Loucy (cell line): ENCODE measurements around the gene DUSP2.

Experiments
- H2AFZ ChIP-seq: fragments of 200-600 bp; sonication (generic); 2 replicates; pipeline ENCODE4 v1.6.0; 2016; ENCODE audit warnings: antibody characterized with exemption, mild to moderate bottlenecking, low read length, moderate library complexity
- H3F3A ChIP-seq: fragments of 200-600 bp; 2 replicates; pipeline ENCODE4 v1.6.0; 2016; ENCODE audit warnings: antibody characterized with exemption, low read depth, mild to moderate bottlenecking
- H3K27me3 ChIP-seq: fragments of 200-600 bp; sonication (generic); 2 replicates; pipeline ENCODE4 v1.6.1; 2014; ENCODE audit warnings: low read length, mild to moderate bottlenecking; ENCODE audit not compliant: insufficient read depth, poor library complexity, severe bottlenecking
- H3K36me3 ChIP-seq: fragments of 200-600 bp; sonication (generic); 2 replicates; pipeline ENCODE4 v1.6.1; 2016; ENCODE audit warnings: low read length; ENCODE audit not compliant: insufficient read depth
- H3K4me1 ChIP-seq: fragments of 200-600 bp; sonication (generic); 2 replicates; pipeline ENCODE4 v1.5.1; 2014; ENCODE audit warnings: low read length, mild to moderate bottlenecking; ENCODE audit not compliant: insufficient read depth, poor library complexity, severe bottlenecking
- H3K4me2 ChIP-seq: fragments of 200-600 bp; sonication (generic); 2 replicates; pipeline ENCODE4 v1.6.0; 2014; ENCODE audit warnings: antibody characterized with exemption, low read length, low read depth, mild to moderate bottlenecking; ENCODE audit not compliant: poor library complexity, severe bottlenecking
- H3K4me3 ChIP-seq: fragments of 200-600 bp; sonication (generic); 2 replicates; pipeline ENCODE4 v1.5.1; 2014; ENCODE audit warnings: low read length, mild to moderate bottlenecking, mixed read lengths; ENCODE audit not compliant: poor library complexity, severe bottlenecking
- H3K79me2 ChIP-seq: fragments of 200-600 bp; sonication (generic); 2 replicates; pipeline ENCODE4 v1.6.1; 2014; ENCODE audit warnings: low read length; ENCODE audit not compliant: insufficient read depth
- H3K9ac ChIP-seq: fragments of 200-600 bp; sonication (generic); 2 replicates; pipeline ENCODE4 v1.6.0; 2014; ENCODE audit warnings: mild to moderate bottlenecking, low read depth, low read length, moderate library complexity; ENCODE audit not compliant: poor library complexity, severe bottlenecking
- H3K9me2 ChIP-seq: fragments of 200-600 bp; sonication (generic); replicated peaks from 2 replicates; pipeline ENCODE4 v1.6.1; 2016; ENCODE audit warnings: low read depth, low read length, mixed read lengths
- H3K9me3 ChIP-seq: fragments of 200-600 bp; sonication (generic); 2 replicates; pipeline ENCODE4 v1.6.1; 2014; ENCODE audit warnings: mild to moderate bottlenecking, antibody characterized with exemption, low read length, low read depth; ENCODE audit not compliant: insufficient read depth
- H4K20me1 ChIP-seq: fragments of 200-600 bp; sonication (generic); 2 replicates; pipeline ENCODE4 v1.6.0; 2014; ENCODE audit warnings: antibody characterized with exemption, low read length, mild to moderate bottlenecking; ENCODE audit not compliant: insufficient read depth, poor library complexity, severe bottlenecking
- CTCF ChIP-seq: fragments of 200-600 bp; sonication (generic); conservative IDR thresholded peaks from 2 replicates; pipeline ENCODE4 v1.5.1; 2014; ENCODE audit warnings: mild to moderate bottlenecking, antibody characterized with exemption, low read length
- EZH2phosphoT487 ChIP-seq: fragments of 200-600 bp; IDR thresholded peaks from 2 replicates; pipeline ENCODE4 v1.6.1; 2018; ENCODE audit warnings: antibody characterized with exemption, mild to moderate bottlenecking, moderate library complexity, borderline replicate concordance

Gene DUSP2

DNA sequence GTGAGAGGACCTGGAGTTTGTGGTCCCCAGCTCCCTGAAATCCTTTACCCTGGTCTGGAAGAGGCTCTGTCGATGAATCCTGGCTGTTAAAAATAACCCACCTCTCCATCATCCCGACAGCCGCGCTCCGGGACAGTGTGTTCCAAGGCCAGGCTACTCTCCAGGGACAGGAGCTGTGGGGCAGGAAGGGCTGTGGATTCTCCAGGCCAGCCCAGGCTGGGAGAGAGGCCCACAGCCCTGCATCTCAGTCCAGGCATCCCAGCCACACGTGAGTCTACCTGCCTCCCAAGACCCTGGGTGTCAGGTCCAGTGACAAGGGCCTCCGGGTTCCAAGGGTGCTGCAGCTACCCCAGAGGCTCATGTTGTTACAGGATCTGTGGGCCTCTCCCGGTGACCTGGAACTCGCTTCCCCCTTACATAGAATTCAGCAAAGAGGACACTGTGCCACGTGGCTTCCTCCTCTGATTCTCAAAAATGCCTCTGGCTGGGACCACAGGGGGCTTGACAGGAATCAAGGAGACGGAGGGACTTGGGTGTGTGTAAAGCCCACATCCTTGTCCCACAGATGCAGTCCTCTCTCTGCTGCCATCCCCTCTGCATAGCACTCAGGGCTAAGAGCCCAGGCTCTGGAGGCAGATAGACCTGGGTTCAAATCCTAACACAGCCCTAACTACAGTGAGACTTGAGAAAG lies 46.2 kb downstream of the DUSP2 start:
- Histone ChIP-seq H3K9ac (no peak overlapping the region), H3K4me1 (peaks cover 14% of the 10 kb centered on the region), H3K27me3 (no peaks in the 10 kb centered on the region), H3K4me2 (no peak overlapping the region), H3K9me2 (no peaks in the 10 kb centered on the region), H4K20me1 (no peaks in the 10 kb centered on the region), H3F3A (no peaks in the 10 kb centered on the region), H2AFZ (no peak overlapping the region), H3K79me2 (no peaks in the 10 kb centered on the region), H3K36me3 (no peaks in the 10 kb centered on the region), H3K4me3 (no peak overlapping the region), H3K9me3 (no peaks in the 10 kb centered on the region)
- no peak for TF ChIP-seq CTCF
- no peak for TF ChIP-seq EZH2phosphoT487

DNA sequence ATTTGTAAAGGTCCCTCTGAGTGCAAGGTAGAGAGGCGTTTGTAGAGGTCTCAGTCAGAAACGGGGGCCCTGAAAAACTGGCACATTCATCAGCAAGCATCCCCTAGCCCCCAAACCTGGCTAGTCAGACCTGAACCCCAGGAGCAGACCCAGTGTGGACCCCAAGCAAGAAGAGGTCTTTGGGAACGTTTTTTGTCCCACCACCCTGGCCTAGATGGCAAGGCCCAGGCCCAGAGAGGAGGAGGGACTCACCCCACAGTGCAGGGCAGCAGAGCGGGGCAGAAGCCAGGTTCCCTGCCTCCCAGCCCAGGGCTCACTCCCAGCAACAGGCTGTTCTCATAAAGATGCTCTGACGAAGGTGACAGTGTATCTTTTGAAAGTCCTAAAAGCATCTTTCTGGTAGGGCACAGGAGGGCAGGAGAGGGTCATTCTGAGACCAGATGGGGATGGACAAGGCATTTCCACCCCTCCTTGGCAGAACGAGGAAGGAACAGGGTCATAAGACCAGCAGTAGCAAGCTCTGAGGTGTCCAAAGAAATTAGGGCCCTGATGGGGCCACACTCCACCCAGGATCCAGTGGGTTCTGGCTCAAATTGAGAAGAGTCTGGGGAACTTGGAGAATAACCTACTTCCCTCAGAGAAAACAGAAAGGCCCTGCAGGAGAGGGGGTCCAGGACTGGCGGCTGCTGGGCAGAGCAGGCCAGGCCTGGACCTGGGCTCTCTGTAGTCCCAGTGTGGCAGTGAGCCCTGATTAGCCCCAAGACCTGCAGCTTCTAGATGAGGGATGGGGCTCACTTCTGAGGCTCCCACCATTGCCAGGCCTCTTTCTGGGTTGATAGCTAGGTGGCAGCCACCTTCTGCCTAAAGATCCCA lies 47.1 kb downstream of the DUSP2 start:
- Histone ChIP-seq H3K9me3 (no peaks in the 10 kb centered on the region), H3K79me2 (no peaks in the 10 kb centered on the region), H3K4me3 (no peak overlapping the region), H3F3A (no peaks in the 10 kb centered on the region), H3K36me3 (no peaks in the 10 kb centered on the region), H3K4me2 (no peak overlapping the region), H4K20me1 (no peaks in the 10 kb centered on the region), H3K27me3 (no peaks in the 10 kb centered on the region), H3K9me2 (no peaks in the 10 kb centered on the region), H3K4me1 (peaks cover 8% of the 10 kb centered on the region), H2AFZ (no peak overlapping the region), H3K9ac (no peak overlapping the region)
- TF ChIP-seq CTCF (no peak), EZH2phosphoT487 (no peak)

DNA sequence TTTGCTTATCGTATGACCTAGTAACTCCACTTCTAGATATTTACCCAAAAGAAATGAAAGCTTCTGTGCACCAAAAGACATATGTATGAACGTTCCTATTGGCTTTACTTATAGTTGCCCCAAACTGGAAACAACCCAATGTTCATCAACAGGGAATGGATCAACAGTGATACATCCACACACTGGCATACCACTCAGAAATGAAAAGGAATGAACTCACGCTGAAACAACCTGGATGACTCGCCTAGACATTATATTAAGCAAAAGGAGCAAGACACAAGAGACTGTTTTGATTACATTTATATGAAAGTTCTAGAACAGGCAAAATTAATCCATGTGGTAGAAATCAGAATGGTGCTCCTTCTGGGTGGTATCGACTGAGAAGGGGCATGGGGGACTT lies 47.8 kb downstream of the DUSP2 start:
- Histone ChIP-seq H3K27me3 (no peaks in the 10 kb centered on the region), H3K4me1 (peaks cover 8% of the 10 kb centered on the region), H4K20me1 (no peaks in the 10 kb centered on the region), H3K9ac (no peak overlapping the region), H3K36me3 (no peaks in the 10 kb centered on the region), H2AFZ (no peak overlapping the region), H3K4me2 (no peak overlapping the region), H3K79me2 (no peaks in the 10 kb centered on the region), H3F3A (no peaks in the 10 kb centered on the region), H3K9me2 (no peaks in the 10 kb centered on the region), H3K9me3 (no peaks in the 10 kb centered on the region), H3K4me3 (no peak overlapping the region)
- TF ChIP-seq EZH2phosphoT487 (no peak), CTCF (no peak)
